ENCODE measurements around the gene BICDL1. TPM values are rescaled to one million over a fixed set of nuclear protein-coding genes. Genes with fewer than 3 reads are reported as not detected.

The BICDL1 gene
- total RNA-seq, 2 experiments from 2014 or later: 62.7 to 63.7 TPM

DNA sequence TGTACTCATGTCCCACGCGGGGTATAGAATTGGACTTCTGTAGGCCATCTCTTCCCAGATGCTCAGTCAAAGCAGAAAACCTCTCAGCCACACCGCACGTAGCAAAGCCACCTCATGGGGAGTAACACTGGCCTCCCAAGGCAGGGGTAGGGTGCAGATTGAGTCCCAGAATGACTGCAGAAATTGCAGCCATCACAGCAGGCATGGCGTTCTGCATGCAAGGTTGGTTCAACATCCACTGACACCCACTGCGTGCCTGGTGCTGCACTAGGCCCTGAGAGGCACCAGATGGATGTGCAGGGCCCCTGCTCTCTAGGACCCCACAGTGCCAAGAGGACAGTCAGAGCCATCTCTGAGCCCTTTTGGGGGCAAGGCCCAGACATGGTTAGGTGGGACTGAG, 87.6 kb downstream of the BICDL1 start:
- Mint-ChIP-seq H3K4me1 (peaks cover 9% of the 10 kb centered on the region), H3K27me3 (no peaks in the 10 kb centered on the region), H3K9me3 (no peaks in the 10 kb centered on the region), H3K4me3 (no peak overlapping the region), H3K36me3 (peaks cover 50% of the 10 kb centered on the region), H3K27ac (no peak overlapping the region)
- no peak for DNase-seq

DNA sequence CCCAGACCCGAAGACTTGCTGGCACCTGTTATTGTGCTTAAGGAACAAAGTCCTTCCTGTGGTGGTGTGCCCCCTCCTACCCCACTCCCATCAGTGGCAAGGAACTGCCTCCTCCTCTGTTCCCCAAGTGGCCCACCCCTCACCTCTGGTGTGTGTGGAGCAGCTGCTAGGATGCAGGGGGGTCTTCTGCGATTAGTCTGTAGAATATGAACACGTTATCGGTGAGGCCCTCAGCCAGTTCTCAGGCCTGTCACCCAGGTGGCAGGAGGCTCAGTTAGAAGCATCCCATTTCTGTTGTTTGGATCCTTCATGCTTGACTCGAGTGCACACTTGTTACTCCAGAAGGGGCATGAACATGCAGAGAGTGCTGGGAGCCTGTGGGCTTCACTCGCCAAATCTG, 88.2 kb downstream of the BICDL1 start:
- peaks cover 47% of the 10 kb centered on the region for H3K36me3 Mint-ChIP-seq

DNA sequence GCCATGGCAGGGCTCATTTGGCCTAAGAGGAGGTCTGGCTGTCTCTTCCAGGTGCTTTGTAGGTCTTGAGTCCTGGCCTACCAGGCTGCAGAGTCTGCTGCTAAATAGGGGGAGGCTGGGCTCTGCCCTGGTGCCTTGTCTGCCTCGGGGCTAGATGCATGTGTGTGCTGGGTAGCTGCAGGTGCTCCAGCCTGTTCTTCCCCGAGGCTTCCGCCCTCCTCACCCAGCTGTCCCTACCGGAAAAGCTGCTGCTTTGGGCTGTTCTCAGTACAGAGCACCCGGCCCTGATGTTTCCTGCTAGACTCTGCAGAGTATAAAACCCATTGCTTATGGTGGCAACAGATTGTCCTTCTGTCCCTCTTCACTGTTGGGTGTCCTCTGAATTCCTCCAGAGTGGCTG, 89.8 kb downstream of the BICDL1 start:
- Mint-ChIP-seq H3K27ac (peak overlapping the region; percentile 10), H3K9me3 (no peaks in the 10 kb centered on the region), H3K4me1 (peaks cover 7% of the 10 kb centered on the region), H3K4me3 (no peak overlapping the region), H3K36me3 (peaks cover 39% of the 10 kb centered on the region), H3K27me3 (no peaks in the 10 kb centered on the region)
- no peak for DNase-seq

More for the DNA sequence above, 88.2 kb downstream of the BICDL1 start:
- Mint-ChIP-seq H3K4me3 (no peak overlapping the region), H3K9me3 (no peaks in the 10 kb centered on the region), H3K4me1 (peaks cover 9% of the 10 kb centered on the region), H3K27ac (no peak overlapping the region), H3K27me3 (no peaks in the 10 kb centered on the region)
- DNase-seq: no peak

DNA sequence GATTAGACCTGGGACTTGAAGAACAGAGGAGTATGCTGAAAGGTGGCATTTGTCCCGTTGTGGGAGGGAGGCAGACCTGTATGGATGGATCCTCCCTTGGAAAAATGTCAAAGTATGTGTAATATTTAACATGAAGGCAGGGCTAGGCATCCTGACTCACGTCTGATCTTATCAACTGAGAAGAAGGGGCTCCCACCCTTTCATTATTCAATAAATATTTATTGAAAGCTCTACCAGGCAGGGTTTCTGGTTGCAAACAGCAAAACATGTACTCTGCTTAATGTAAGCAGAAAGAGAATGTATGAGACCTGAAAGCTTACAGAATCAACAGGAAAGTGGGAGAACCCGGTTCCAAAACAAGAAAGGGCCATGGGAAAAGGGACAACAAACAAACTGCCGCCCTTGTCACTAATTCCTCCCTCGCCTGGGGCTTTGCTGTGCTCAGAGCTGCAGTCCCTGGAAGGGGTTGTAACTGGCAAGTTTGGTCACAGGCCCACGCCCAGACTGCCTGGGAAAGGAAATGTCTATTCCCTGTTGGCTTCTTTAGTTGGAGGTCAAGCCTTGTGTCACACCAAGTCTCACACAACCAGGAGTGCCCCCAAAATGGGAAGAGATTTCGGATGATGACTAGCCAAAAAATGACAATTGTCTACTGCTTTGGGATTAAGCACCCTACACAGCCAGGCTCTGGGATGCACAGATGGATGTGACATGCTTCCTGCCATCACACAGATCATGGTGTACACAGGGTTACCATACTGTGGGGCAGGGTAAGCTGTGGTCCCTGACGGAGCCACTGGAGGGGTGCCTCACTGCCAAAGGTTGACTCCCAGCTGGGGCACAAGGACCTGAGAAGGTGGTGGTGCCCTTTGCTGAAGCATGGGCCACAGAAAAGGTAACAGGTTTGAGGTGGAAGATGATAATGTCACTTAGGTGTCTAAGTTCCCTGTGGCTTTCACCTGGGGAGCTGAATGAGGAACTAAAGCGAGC, 90.7 kb downstream of the BICDL1 start:
- no peak overlapping the region for H3K4me3 Mint-ChIP-seq
- peak overlapping the region; percentile 10 for H3K27ac Mint-ChIP-seq
- DNase-seq: no peak
- H3K9me3 Mint-ChIP-seq: no peaks in the 10 kb centered on the region
- no peaks in the 10 kb centered on the region for H3K27me3 Mint-ChIP-seq
- peaks cover 37% of the 10 kb centered on the region for H3K36me3 Mint-ChIP-seq
- peaks cover 6% of the 10 kb centered on the region for H3K4me1 Mint-ChIP-seq

DNA sequence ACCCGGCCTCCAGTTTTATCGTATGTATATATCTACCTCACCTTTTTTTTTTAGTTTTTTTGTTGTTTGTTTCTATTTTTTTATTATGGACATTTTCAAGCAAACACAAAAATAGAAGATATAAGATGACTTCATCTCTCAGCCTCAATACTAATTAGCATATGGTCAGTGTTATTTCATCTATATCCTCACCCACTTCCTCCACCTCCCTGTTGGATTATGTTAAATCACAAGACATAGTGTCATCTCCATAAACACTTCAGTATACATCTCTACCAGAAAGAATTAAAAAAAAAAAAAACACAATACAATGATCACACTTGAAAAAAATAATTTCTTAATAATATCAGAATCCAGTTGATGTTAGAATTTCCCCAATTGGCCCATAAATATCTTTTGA, 92.6 kb downstream of the BICDL1 start:
- H3K36me3 Mint-ChIP-seq: peaks cover 25% of the 10 kb centered on the region
- DNase-seq: no peak
- H3K4me1 Mint-ChIP-seq: peaks cover 11% of the 10 kb centered on the region
- H3K4me3 Mint-ChIP-seq: no peak overlapping the region
- no peak overlapping the region for H3K27ac Mint-ChIP-seq
- no peaks in the 10 kb centered on the region for H3K9me3 Mint-ChIP-seq
- no peaks in the 10 kb centered on the region for H3K27me3 Mint-ChIP-seq

DNA sequence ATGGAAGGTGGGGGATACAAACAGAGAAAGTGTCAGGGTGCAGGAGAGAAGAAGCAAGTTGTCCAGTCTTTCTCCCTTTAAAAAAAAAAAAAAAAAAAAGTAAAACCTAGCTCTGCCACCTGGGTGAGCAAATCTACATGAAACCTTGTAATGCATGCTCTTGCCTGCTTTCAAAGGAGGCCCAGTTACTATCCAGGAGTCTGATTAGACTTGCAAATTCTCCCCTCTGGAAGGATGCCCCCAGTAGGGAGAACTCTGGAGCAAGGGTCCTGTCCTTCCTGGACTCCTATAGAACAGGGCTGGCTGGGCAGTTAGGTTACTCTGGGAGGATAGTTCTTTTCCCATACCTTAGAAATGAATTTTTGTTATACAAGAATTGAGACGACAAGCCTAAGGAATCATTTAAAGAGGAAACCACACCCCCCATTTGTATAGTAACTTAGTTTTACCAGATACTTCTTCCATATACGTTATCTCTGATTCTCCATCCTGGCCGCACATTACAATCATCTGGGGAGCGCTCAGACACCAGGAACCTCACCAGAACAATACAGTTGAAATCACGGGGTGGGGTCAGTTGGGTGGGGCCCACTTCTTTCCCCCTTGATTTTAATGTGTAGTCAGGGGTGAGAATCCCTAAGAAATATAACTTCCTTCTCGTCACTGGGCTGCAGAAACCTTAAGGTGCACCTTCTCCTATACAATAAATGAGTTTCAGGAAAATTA, 97.0 kb downstream of the BICDL1 start:
- Mint-ChIP-seq H3K4me1 (peaks cover 18% of the 10 kb centered on the region), H3K27ac (peak overlapping the region; percentile 66), H3K36me3 (peaks cover 20% of the 10 kb centered on the region), H3K27me3 (no peaks in the 10 kb centered on the region), H3K9me3 (no peaks in the 10 kb centered on the region), H3K4me3 (no peak overlapping the region)
- no peak for DNase-seq

DNA sequence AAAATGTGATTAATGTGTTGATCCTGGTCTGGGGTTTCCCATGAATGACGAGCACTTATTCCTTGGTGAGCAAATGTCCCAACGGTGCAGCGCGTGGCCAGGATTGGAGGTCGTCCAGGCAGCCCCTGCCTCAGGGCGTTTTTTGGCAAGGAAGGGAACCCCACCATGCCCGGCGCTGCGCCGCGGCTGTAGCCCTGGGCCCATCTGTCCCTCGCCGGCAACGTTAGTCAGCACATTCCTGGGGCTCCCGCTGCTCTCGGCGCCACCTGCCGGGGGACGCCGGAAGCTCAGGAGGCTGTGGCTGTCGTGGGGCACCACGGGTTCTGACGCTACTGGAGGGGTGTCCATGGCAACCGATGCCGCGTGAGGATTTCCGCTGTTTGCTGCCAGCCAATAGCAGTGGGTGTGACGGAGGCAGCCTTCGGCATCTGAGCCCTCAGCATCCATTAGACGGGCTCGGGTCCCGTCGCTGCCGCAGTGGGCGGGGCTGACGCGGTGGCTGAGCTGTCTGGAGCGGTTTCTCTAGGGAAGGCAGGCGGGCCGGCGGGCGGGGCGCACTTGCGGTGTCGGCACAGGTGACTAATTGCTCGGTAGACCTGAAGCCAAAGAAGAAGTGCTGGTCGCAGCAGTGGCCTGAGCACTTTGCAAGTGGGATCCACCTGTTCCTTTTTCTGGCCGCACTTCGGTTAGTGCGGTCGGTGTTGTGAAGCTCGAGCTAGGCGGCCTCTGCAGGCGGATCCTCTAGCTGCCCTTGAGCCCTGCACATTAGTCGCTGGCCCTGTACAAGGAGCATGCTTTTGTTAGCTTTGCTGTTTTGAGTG, 98.0 kb downstream of the BICDL1 start:
- Mint-ChIP-seq H3K9me3 (no peaks in the 10 kb centered on the region), H3K36me3 (peaks cover 22% of the 10 kb centered on the region), H3K27me3 (no peaks in the 10 kb centered on the region), H3K4me1 (peaks cover 21% of the 10 kb centered on the region), H3K4me3 (peak overlapping the region; percentile 65), H3K27ac (peak overlapping the region; percentile 85)
- peak; percentile 100 for DNase-seq

DNA sequence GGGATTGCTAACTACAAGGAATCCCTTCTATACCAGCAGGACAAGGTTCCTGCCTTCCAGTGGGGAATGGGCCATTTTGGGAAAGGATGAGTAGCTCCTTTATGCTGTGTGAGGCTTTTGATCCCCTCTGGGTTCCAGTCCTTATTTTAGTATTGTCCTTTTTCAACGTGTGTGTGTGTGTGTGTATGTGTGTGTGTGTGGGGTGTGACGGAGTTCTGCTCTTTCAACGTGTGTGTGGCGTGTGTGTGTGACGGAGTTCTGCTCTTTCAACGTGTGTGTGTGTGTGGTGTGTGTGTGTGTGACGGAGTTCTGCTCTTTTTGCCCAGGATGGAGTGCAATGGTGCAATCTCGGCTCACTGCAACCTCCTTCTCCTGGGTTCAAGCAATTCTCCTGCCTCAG, 100.1 kb downstream of the BICDL1 start:
- Mint-ChIP-seq H3K4me1 (peaks cover 21% of the 10 kb centered on the region), H3K4me3 (no peak overlapping the region), H3K9me3 (no peaks in the 10 kb centered on the region), H3K27ac (peak overlapping the region; percentile 7), H3K36me3 (peaks cover 19% of the 10 kb centered on the region), H3K27me3 (no peaks in the 10 kb centered on the region)
- no peak for DNase-seq

DNA sequence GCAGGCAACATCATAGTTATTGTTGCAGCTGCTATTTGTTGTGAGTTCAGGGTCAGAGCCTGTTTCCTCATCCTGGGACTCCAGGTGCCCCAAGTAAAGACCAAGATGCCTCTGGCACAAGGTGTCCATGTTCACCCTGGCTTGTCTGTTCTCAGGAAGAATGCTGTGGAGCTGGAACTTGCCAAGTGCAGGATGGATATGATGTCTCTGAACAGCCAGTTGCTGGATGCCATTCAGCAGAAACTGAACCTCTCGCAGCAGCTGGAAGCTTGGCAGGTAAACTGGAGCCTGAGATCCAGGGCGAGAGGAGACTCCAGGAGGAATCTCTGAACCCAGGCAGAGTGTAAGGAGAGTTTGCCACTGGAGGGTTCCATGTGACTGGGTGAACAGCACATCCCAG, 100.8 kb downstream of the BICDL1 start:
- H3K27ac Mint-ChIP-seq: no peak overlapping the region
- peaks cover 14% of the 10 kb centered on the region for H3K36me3 Mint-ChIP-seq
- H3K27me3 Mint-ChIP-seq: no peaks in the 10 kb centered on the region
- peaks cover 21% of the 10 kb centered on the region for H3K4me1 Mint-ChIP-seq
- H3K4me3 Mint-ChIP-seq: no peak overlapping the region
- H3K9me3 Mint-ChIP-seq: no peaks in the 10 kb centered on the region
- no peak for DNase-seq

DNA sequence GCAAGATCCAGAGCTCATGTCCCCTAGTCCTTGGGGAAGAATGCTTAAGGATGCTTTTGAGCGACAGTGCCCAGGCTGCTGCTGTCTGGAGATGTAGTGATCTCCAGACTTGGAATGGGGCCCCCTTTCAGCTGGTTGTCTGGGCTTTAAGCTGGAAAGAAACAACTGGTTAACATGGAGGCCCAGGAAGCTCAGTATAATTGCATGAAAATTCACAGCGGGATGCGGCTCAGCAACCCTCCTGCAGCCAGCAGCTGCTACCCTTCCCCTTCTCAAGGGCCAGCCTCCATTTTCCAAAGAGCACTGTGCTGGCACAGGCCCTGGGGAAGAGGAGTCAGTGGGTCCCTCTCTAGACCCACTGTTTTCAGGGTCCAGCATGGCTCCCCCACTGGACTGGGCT, 101.2 kb downstream of the BICDL1 start:
- no peak for DNase-seq
- no peak overlapping the region for H3K4me3 Mint-ChIP-seq
- peaks cover 21% of the 10 kb centered on the region for H3K4me1 Mint-ChIP-seq
- no peaks in the 10 kb centered on the region for H3K27me3 Mint-ChIP-seq
- H3K9me3 Mint-ChIP-seq: no peaks in the 10 kb centered on the region
- no peak overlapping the region for H3K27ac Mint-ChIP-seq
- peaks cover 14% of the 10 kb centered on the region for H3K36me3 Mint-ChIP-seq

DNA sequence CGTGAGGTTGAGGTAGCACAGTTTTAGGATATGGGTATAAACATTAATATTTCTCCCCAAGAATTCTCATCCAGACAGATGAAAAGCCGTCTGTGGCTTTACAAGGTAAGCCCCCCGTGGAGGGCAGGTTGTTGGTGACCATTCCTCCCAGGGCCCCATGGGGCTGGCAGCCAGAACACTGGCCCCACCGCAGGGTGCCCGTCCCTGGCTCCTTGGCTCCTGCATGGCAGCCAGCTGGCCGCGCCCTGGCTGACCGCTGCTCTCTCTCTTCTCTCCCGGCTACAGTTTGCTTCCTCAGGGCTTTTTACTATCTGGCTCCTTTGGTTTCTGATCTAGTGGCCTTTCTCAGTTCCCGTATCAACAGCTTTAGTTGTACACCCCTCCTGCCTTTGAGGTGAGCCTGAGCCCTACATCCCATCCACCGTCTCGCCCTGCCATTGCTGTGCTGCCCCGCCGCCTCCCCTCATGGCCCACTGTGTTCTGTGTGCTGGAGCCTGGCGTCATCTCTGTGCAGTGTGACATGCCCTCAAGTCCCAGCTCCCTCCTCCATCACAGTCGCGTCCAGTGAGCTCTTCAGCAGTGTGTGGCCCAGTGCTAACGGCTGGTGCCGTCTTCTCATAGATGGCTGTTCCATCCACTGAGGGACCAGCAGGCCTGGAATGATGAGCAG, 101.7 kb downstream of the BICDL1 start:
- no peak for DNase-seq
- peaks cover 19% of the 10 kb centered on the region for H3K4me1 Mint-ChIP-seq
- H3K27ac Mint-ChIP-seq: no peak overlapping the region
- H3K4me3 Mint-ChIP-seq: no peak overlapping the region
- H3K36me3 Mint-ChIP-seq: peaks cover 14% of the 10 kb centered on the region
- no peaks in the 10 kb centered on the region for H3K27me3 Mint-ChIP-seq
- no peaks in the 10 kb centered on the region for H3K9me3 Mint-ChIP-seq

DNA sequence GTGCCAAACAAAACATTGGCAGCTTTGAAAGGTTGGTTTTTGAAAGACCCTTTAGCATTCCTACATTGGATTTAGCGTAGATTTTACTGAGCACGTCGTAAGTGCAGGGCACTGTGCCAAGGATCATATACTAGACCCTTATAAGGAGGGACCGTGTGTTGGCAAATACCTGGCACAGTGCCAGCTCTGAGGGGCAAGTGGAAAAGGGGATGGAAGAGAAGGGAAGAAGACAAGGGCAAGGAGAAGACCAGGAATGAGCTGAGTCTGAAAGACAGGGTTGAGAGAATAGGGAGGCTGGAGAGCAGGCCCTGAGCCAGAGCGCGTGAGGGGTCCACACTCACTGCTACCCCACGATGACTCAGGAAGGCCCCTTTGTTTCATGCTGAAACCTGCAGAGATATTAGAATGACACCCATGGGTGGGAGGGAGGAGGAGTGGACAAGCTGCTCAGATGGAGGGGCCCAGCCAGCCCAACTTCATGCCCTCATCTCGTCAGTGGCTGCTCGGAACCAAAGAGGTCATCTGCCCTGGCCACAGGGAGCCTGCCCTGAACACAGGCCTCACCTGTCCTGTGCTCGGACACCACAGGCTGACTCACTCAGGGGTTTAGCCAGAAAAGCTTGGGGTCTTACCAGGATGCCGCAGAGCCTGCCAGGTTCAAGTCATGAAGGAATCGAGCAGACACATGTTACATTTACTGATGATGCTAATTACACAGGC, 102.5 kb downstream of the BICDL1 start:
- no peaks in the 10 kb centered on the region for H3K27me3 Mint-ChIP-seq
- H3K4me1 Mint-ChIP-seq: peaks cover 14% of the 10 kb centered on the region
- H3K9me3 Mint-ChIP-seq: no peaks in the 10 kb centered on the region
- peak overlapping the region; percentile 68 for H3K27ac Mint-ChIP-seq
- no peak overlapping the region for H3K4me3 Mint-ChIP-seq
- H3K36me3 Mint-ChIP-seq: peaks cover 14% of the 10 kb centered on the region
- no peak for DNase-seq

DNA sequence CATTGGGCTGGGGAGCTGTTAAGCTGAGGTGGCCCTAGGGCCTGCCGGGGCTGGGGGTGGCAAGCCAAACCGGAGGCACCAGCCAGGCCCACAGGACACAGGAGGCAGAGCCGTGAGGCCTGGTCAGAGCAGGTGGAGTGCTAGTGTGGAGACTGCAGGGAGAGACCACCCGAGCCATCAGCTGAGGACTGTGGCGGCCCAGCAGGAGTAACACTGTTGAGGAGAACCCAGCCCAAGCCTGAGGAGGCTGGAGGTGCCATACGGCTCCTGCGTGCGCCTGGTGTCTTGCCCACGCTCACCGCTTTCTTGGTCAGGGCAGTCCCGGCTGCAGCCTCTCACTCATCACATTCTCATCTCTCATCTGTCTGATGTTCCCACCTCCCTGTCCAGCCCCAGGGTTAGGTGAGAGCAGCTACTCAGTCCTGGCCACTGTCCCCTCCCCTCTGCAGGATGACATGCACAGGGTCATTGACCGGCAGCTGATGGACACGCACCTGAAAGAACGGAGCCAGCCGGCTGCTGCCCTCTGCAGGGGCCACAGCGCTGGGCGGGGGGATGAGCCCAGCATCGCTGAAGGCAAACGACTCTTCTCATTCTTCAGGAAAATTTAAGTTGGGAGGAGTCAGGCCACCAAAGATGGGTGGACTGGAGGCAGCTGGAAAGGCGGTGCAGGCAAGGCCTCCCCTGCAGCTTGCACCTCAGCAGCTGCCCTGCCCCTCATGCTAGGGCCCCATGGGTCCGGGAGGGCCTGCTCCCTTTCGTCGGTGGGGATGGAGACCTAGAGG, 103.7 kb downstream of the BICDL1 start:
- Mint-ChIP-seq H3K9me3 (no peaks in the 10 kb centered on the region), H3K4me1 (peaks cover 3% of the 10 kb centered on the region), H3K4me3 (no peak overlapping the region), H3K27me3 (no peaks in the 10 kb centered on the region), H3K36me3 (peaks cover 14% of the 10 kb centered on the region), H3K27ac (no peak overlapping the region)
- DNase-seq: no peak

All from activated naive CD8-positive, alpha-beta T cell treated with anti-CD3 and anti-CD28 coated beads for 36 hours (primary cell).